Smooth muscle cell (in vitro differentiated cells): ENCODE measurements around the gene HERC3. TPM values are rescaled to one million over a fixed set of nuclear protein-coding genes. Genes with fewer than 3 reads are reported as not detected.

Source experiments
- DNase-seq: peaks from one replicate; lab custom pipeline; 2025; ENCODE audit not compliant: unreplicated experiment; lab: John Stamatoyannopoulos, UW
- H2AFZ ChIP-seq: fragments of 200-600 bp; sonication (generic); 2 replicates; pipeline ENCODE4 v1.6.0; 2016; ENCODE audit warnings: antibody characterized with exemption, low read depth, mild to moderate bottlenecking
- H3F3A ChIP-seq: fragments of 200-600 bp; sonication (generic); 2 replicates; pipeline ENCODE4 v1.6.0; 2017; ENCODE audit warnings: antibody characterized with exemption, low read depth
- H3K27ac ChIP-seq: fragments of 200-600 bp; sonication (generic); 2 replicates; pipeline ENCODE4 v1.5.1; 2016; ENCODE audit warnings: low read depth, mild to moderate bottlenecking
- H3K27me3 ChIP-seq: fragments of 200-600 bp; sonication (generic); 2 replicates; pipeline ENCODE4 v1.6.1; 2016; ENCODE audit warnings: low read depth, mild to moderate bottlenecking
- H3K36me3 ChIP-seq: fragments of 200-600 bp; sonication (generic); 2 replicates; pipeline ENCODE4 v1.5.1; 2016; ENCODE audit warnings: low read depth
- H3K4me1 ChIP-seq: fragments of 200-600 bp; sonication (generic); 2 replicates; pipeline ENCODE4 v1.5.1; 2016; ENCODE audit warnings: low read depth
- H3K4me2 ChIP-seq: fragments of 200-600 bp; sonication (generic); 2 replicates; pipeline ENCODE4 v1.6.0; 2016; ENCODE audit warnings: mild to moderate bottlenecking
- H3K4me3 ChIP-seq: fragments of 200-600 bp; sonication (generic); 2 replicates; pipeline ENCODE4 v1.5.1; 2016; ENCODE audit warnings: mild to moderate bottlenecking
- H3K79me2 ChIP-seq: fragments of 200-600 bp; sonication (generic); 2 replicates; pipeline ENCODE4 v1.6.0; 2016; ENCODE audit warnings: low read depth, mild to moderate bottlenecking
- H3K9ac ChIP-seq: fragments of 200-600 bp; sonication (generic); 2 replicates; pipeline ENCODE4 v1.6.0; 2016; ENCODE audit warnings: low read depth
- H3K9me3 ChIP-seq: fragments of 200-600 bp; sonication (generic); replicated peaks from 2 replicates; pipeline ENCODE4 v1.5.1; 2016; ENCODE audit warnings: low read depth
- H4K20me1 ChIP-seq: fragments of 200-600 bp; sonication (generic); 2 replicates; pipeline ENCODE4 v1.6.0; 2016; ENCODE audit warnings: low read depth
- WGBS: methylation state at CpG from one replicate; pipeline ENCODE4 v1.1.7; 2016; ENCODE audit warnings: low lambda C conversion rate; 5-methylcytosine and 5-hydroxymethylcytosine counted together
- polyA plus RNA-seq: library from polyadenylated mRNA; unstranded; fragments of >200 nt; fragmentation: Nextera tagmentation; extraction: Ambion mirVana; gene quantifications from 2 replicates; pipeline ENCODE4 v1.2.1, GENCODE V29; 2016
- total RNA-seq: library from RNA; depleted of rRNA; stranded (reverse); fragments of >200 nt; gene quantifications from 2 replicates; pipeline ENCODE4 v1.2.3, GENCODE V29; 2014
- TF ChIP-seq, protein P1 (sequence below): fragments of 200-600 bp; sonication (generic); IDR thresholded peaks from 2 replicates; pipeline ENCODE4 v1.5.1; 2017; ENCODE audit warnings: borderline replicate concordance, mild to moderate bottlenecking, antibody characterized with exemption; ENCODE audit not compliant: insufficient read depth, poor library complexity, severe bottlenecking

The HERC3 gene
- total and polyA plus RNA-seq, 2 experiments from 2014 or later = 14.5 to 20.2 TPM

DNA sequence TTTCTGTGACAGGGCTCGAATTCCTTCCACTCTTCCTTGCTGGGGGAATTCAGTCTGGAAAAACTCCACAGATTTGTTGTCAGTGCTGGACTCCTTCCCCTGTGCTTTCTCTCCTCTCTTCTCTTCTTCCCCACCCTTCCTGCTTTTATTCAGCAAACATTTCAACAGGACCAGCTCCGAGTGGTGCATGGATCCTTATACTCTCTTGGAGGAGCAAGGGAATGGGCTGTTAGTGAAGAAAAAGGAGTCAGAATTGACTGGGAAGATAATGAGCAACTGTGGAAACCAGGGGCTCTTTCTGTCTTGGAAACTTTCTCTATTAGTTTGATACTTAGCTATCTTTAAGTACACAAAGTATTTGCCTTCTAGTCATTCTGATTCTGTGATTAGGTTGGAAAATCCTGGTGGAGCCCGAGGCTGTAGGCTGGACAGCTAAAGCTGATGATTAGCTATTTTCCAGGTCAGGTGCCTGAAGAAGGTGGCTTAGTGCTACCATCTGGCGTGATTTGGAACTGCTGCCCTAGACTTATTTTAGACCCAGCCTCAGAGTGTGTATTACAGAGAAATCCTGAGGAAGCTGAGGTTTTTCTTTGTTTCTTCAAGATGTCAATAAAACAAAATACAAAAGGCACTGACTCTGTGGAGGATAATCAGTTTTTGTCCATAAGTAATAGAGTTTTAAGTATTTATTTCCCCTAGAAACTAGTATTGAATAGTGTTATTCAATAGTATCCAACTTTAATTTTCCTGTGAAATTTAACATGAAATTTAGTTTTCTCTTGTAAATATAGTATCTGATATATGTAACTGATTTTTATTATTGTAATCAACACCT is 67.0 kb downstream of the HERC3 start:
- Histone ChIP-seq H3K4me2 (no peak overlapping the region), H2AFZ (no peak overlapping the region), H3K27me3 (no peaks in the 10 kb centered on the region), H3K9me3 (no peaks in the 10 kb centered on the region), H3K4me1 (peaks cover 5% of the 10 kb centered on the region), H3K79me2 (no peaks in the 10 kb centered on the region), H4K20me1 (no peaks in the 10 kb centered on the region), H3K9ac (no peak overlapping the region), H3K4me3 (no peak overlapping the region), H3F3A (no peaks in the 10 kb centered on the region), H3K36me3 (peaks cover 10% of the 10 kb centered on the region), H3K27ac (no peak overlapping the region)
- TF ChIP-seq, protein P1, sequence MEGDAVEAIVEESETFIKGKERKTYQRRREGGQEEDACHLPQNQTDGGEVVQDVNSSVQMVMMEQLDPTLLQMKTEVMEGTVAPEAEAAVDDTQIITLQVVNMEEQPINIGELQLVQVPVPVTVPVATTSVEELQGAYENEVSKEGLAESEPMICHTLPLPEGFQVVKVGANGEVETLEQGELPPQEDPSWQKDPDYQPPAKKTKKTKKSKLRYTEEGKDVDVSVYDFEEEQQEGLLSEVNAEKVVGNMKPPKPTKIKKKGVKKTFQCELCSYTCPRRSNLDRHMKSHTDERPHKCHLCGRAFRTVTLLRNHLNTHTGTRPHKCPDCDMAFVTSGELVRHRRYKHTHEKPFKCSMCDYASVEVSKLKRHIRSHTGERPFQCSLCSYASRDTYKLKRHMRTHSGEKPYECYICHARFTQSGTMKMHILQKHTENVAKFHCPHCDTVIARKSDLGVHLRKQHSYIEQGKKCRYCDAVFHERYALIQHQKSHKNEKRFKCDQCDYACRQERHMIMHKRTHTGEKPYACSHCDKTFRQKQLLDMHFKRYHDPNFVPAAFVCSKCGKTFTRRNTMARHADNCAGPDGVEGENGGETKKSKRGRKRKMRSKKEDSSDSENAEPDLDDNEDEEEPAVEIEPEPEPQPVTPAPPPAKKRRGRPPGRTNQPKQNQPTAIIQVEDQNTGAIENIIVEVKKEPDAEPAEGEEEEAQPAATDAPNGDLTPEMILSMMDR = peak; percentile 45
- DNase-seq = no peak
- 47% methylated on average over 4 of the region's 4 CpGs for WGBS

DNA sequence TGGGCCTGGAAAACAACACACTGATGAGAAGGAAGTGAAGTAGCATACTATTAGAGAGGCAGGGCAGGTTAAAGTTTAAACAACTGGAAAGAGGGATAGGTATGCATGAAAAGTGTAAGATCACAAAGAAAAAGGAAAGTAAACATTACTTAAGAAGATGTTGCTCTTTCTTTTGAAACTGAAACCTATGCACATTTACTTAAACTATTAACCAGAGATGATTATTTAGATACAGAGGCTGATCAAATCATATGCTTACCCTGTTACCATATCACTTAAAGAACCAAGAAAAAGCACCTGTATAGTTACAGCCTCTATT is 67.6 kb downstream of the HERC3 start:
- DNase-seq = no peak
- Histone ChIP-seq H3K79me2 (no peaks in the 10 kb centered on the region), H3K9ac (no peak overlapping the region), H3F3A (no peaks in the 10 kb centered on the region), H3K4me1 (peaks cover 5% of the 10 kb centered on the region), H3K27ac (peak overlapping the region; percentile 13), H2AFZ (no peak overlapping the region), H3K9me3 (no peaks in the 10 kb centered on the region), H4K20me1 (no peaks in the 10 kb centered on the region), H3K4me2 (no peak overlapping the region), H3K36me3 (peaks cover 10% of the 10 kb centered on the region), H3K4me3 (no peak overlapping the region), H3K27me3 (no peaks in the 10 kb centered on the region)
- TF ChIP-seq, protein P1 = no peak

DNA sequence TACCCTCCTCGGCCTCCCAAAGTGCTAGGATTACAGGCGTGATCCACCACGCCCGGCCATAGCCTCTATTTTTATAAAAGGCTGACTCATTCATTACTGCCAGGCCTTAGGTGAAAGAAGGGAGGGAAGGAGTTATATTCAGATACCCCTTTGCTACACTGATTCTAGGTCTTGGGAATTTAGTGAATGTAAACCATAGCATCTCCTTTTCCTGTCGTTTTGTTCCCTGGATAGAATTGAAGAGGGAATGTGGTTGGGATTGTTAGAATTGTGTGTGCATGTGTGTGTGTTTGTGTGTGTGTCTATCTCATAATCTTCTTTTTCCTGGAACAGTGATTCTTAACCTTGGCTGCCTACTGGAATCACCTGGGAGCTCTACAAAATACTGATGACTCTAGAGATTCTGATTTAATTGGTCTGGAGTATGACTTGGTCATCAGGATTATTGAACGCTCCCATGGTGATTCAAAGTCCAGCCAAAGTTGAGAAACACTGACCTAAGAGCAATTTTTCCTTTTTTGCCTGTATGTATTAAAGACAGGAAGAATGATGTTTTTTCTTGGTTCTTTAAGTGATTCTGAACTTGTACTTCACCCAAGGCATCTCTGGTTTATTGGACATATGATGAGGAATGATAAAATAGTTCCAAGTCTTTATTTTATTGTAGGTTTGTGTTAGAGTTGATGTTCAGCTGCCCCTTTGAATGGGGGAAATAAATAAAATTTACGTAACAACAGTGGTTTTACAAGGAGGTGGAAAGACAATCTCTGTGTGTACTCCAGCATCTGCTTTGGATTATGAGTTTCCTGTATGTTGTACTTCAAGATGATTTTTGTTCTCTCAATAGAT is 68.4 kb downstream of the HERC3 start:
- Histone ChIP-seq H3K79me2 (no peaks in the 10 kb centered on the region), H3K4me1 (peaks cover 5% of the 10 kb centered on the region), H3F3A (no peaks in the 10 kb centered on the region), H3K9ac (no peak overlapping the region), H3K9me3 (no peaks in the 10 kb centered on the region), H4K20me1 (no peaks in the 10 kb centered on the region), H3K4me2 (peak overlapping the region; percentile 39), H2AFZ (no peak overlapping the region), H3K4me3 (no peak overlapping the region), H3K36me3 (peaks cover 10% of the 10 kb centered on the region), H3K27ac (peak overlapping the region; percentile 13), H3K27me3 (no peaks in the 10 kb centered on the region)
- TF ChIP-seq, protein P1 = no peak
- 45% methylated on average over 7 of the region's 7 CpGs for WGBS
- no peak for DNase-seq
